Neural progenitor cell (in vitro differentiated cells): ENCODE results near the gene ZAP70. TPM values are rescaled to one million over a fixed set of nuclear protein-coding genes. Genes with fewer than 3 reads are reported as not detected.

Experiments used
- DNase-seq: peaks from one replicate; pipeline ENCODE4 v3.0.0-alpha.2; 2016; ENCODE audit warnings: low spot score
- H2AFZ ChIP-seq: fragments of 200-600 bp; sonication (generic); replicated peaks from 2 replicates; pipeline ENCODE4 v1.6.1; 2016; ENCODE audit warnings: antibody characterized with exemption
- H3F3A ChIP-seq: fragments of 200-600 bp; sonication (generic); 2 replicates; pipeline ENCODE4 v1.6.1; 2016; ENCODE audit warnings: antibody characterized with exemption, low read depth
- H3K27ac ChIP-seq: fragments of 200-600 bp; sonication (generic); 2 replicates; pipeline ENCODE4 v1.5.1; 2016; ENCODE audit warnings: mild to moderate bottlenecking
- H3K27me3 ChIP-seq: fragments of 200-600 bp; sonication (generic); 2 replicates; pipeline ENCODE4 v1.6.1; 2016; ENCODE audit warnings: mild to moderate bottlenecking, moderate library complexity
- H3K36me3 ChIP-seq: fragments of 200-600 bp; sonication (generic); 2 replicates; pipeline ENCODE4 v1.5.1; 2016
- H3K4me1 ChIP-seq: fragments of 200-600 bp; sonication (generic); 2 replicates; pipeline ENCODE4 v1.6.1; 2016; ENCODE audit warnings: mixed run types
- H3K4me2 ChIP-seq: fragments of 200-600 bp; sonication (generic); 2 replicates; pipeline ENCODE4 v1.6.1; 2016
- H3K4me3 ChIP-seq: fragments of 200-600 bp; sonication (generic); 2 replicates; pipeline ENCODE4 v1.5.1; 2016
- H3K79me2 ChIP-seq: fragments of 200-600 bp; sonication (generic); 2 replicates; pipeline ENCODE4 v1.6.1; 2016; ENCODE audit warnings: low read depth
- H3K9ac ChIP-seq: fragments of 200-600 bp; sonication (generic); 2 replicates; pipeline ENCODE4 v1.6.1; 2016
- H3K9me3 ChIP-seq: fragments of 200-600 bp; sonication (generic); 2 replicates; pipeline ENCODE4 v1.5.1; 2016; ENCODE audit warnings: low read depth
- H4K20me1 ChIP-seq: fragments of 200-600 bp; sonication (generic); 2 replicates; pipeline ENCODE4 v1.6.1; 2016; ENCODE audit warnings: low read depth
- H3K27ac Mint-ChIP-seq: 3 replicates; pipeline ENCODE4 v1.8.0; 2021; ENCODE audit warnings: mixed read lengths
- H3K27me3 Mint-ChIP-seq: 2 replicates; pipeline ENCODE4 v1.8.0; 2022; ENCODE audit warnings: low read depth, mild to moderate bottlenecking, inconsistent platforms, moderate library complexity, mixed read lengths; ENCODE audit not compliant: insufficient read depth
- H3K36me3 Mint-ChIP-seq: 3 replicates; pipeline ENCODE4 v1.8.0; 2021; ENCODE audit warnings: mixed read lengths
- H3K4me1 Mint-ChIP-seq: 3 replicates; pipeline ENCODE4 v1.8.0; 2021; ENCODE audit warnings: mixed read lengths
- H3K4me3 Mint-ChIP-seq: 3 replicates; pipeline ENCODE4 v1.8.0; 2021; ENCODE audit warnings: mild to moderate bottlenecking, moderate library complexity, mixed read lengths
- H3K9me3 Mint-ChIP-seq: 3 replicates; pipeline ENCODE4 v1.8.0; 2020; ENCODE audit warnings: mixed read lengths
- EZH2 ChIP-seq: fragments of 200-600 bp; sonication (generic); IDR thresholded peaks from 2 replicates; pipeline ENCODE4 v1.6.1; 2017; ENCODE audit warnings: antibody characterized with exemption, mild to moderate bottlenecking, moderate library complexity
- EZH2phosphoT487 ChIP-seq: fragments of 200-600 bp; sonication (generic); IDR thresholded peaks from 2 replicates; pipeline ENCODE4 v1.6.1; 2017; ENCODE audit warnings: antibody characterized with exemption
- total RNA-seq: library from RNA; depleted of rRNA; stranded (reverse); fragments of >200 nt; gene quantifications from 2 replicates; pipeline ENCODE4 v1.2.3, GENCODE V29; 2015; ENCODE audit warnings: low replicate concordance
- TF ChIP-seq, protein P1 (sequence below): fragments of 200-600 bp; sonication (generic); IDR thresholded peaks from 2 replicates; pipeline ENCODE4 v1.5.1; 2017; ENCODE audit warnings: antibody characterized with exemption, mild to moderate bottlenecking

The ZAP70 gene
- total RNA-seq, 1 donor from 2014 or later: not detected

DNA sequence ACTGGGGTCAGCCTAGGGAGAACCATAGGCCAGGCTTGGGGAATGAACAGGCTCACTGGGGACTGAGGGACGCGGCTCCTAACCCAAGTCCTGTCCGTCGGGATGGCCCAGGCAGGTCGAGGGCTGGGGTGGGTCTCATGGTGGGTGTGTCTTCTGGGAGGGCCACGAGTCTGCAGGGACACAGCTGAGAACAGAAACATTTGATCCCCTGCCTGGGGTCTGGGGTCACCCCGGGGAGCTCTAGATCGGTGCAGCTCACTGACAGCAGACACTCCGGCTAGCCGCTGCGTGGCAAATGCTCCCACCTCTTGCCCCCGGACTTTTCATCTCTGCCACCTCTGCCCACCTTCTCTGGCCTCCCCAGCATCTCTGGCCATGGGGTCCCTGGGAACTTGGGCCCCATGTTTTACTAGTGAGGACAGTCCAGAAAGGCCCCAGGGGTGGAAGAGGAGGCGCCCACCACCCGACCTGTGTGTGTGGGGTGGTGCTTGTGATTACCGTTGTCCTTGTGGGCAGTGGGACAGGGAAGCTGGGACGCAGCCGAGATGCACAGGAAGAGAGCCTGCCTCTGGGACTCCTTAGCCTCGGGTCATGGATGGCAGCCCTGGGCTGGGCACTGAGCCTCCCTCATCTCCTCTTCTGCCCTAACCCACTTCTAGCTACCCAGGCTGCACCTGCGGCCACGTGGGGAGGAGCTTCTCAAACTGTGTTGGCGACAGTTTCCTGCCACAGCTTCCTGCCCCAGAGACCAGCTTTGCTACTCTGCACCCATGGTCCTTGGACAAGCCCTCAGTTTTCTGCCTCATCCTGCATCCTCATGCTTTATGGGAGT is 4.9 kb downstream of the ZAP70 start:
- DNase-seq: no peak
- no peaks in the 10 kb centered on the region for H3K79me2 ChIP-seq
- Mint-ChIP-seq H3K4me1 (peaks cover 15% of the 10 kb centered on the region), H3K9me3 (no peaks in the 10 kb centered on the region), H3K27ac (peak overlapping the region; percentile 12), H3K27me3 (peaks cover 2% of the 10 kb centered on the region), H3K36me3 (no peaks in the 10 kb centered on the region), H3K4me3 (no peak overlapping the region)
- H3K4me2 ChIP-seq: no peak overlapping the region
- no peaks in the 10 kb centered on the region for H3K36me3 ChIP-seq
- no peaks in the 10 kb centered on the region for H3K9me3 ChIP-seq
- H3K27ac ChIP-seq: no peak overlapping the region
- H3K27me3 ChIP-seq: no peaks in the 10 kb centered on the region
- no peak overlapping the region for H3K9ac ChIP-seq
- TF ChIP-seq, protein P1, sequence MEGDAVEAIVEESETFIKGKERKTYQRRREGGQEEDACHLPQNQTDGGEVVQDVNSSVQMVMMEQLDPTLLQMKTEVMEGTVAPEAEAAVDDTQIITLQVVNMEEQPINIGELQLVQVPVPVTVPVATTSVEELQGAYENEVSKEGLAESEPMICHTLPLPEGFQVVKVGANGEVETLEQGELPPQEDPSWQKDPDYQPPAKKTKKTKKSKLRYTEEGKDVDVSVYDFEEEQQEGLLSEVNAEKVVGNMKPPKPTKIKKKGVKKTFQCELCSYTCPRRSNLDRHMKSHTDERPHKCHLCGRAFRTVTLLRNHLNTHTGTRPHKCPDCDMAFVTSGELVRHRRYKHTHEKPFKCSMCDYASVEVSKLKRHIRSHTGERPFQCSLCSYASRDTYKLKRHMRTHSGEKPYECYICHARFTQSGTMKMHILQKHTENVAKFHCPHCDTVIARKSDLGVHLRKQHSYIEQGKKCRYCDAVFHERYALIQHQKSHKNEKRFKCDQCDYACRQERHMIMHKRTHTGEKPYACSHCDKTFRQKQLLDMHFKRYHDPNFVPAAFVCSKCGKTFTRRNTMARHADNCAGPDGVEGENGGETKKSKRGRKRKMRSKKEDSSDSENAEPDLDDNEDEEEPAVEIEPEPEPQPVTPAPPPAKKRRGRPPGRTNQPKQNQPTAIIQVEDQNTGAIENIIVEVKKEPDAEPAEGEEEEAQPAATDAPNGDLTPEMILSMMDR: no peak
- no peak for TF ChIP-seq EZH2phosphoT487
- TF ChIP-seq EZH2: no peak
- H3K4me3 ChIP-seq: no peak overlapping the region
- no peaks in the 10 kb centered on the region for H3F3A ChIP-seq
- no peak overlapping the region for H2AFZ ChIP-seq
- no peaks in the 10 kb centered on the region for H3K4me1 ChIP-seq
- H4K20me1 ChIP-seq: no peaks in the 10 kb centered on the region

DNA sequence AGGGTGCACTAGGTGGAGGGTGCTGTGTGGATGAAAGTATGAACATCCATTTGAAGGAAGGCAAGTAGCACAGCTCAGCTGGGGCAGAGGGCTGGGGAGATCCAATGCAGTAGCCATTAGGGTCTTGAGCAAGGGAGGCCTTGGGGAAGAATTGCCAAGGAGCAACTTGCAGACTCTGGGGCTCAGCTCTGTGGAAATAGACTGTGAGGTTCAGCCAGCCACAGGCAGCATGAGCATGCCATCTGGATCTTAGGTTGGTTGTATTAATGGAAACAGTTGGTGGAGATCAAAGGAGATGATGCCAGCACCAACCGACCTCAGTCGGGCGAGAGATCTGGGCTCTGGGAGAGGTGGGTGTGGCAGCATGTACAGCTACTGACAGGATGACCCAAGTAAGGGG is 5.6 kb downstream of the ZAP70 start:
- Mint-ChIP-seq H3K4me1 (peaks cover 13% of the 10 kb centered on the region), H3K27me3 (peaks cover under 1% of the 10 kb centered on the region), H3K27ac (no peak overlapping the region), H3K36me3 (no peaks in the 10 kb centered on the region), H3K4me3 (no peak overlapping the region), H3K9me3 (no peaks in the 10 kb centered on the region)
- H4K20me1 ChIP-seq: no peaks in the 10 kb centered on the region
- no peak for DNase-seq
- H3K79me2 ChIP-seq: no peaks in the 10 kb centered on the region
- no peak overlapping the region for H3K9ac ChIP-seq
- no peaks in the 10 kb centered on the region for H3K9me3 ChIP-seq
- no peaks in the 10 kb centered on the region for H3K27me3 ChIP-seq
- H3K4me2 ChIP-seq: no peak overlapping the region
- no peaks in the 10 kb centered on the region for H3K36me3 ChIP-seq
- no peak overlapping the region for H2AFZ ChIP-seq
- H3K27ac ChIP-seq: no peak overlapping the region
- no peak for TF ChIP-seq EZH2phosphoT487
- TF ChIP-seq EZH2: no peak
- TF ChIP-seq, protein P1: no peak
- H3F3A ChIP-seq: no peaks in the 10 kb centered on the region
- no peaks in the 10 kb centered on the region for H3K4me1 ChIP-seq
- no peak overlapping the region for H3K4me3 ChIP-seq

DNA sequence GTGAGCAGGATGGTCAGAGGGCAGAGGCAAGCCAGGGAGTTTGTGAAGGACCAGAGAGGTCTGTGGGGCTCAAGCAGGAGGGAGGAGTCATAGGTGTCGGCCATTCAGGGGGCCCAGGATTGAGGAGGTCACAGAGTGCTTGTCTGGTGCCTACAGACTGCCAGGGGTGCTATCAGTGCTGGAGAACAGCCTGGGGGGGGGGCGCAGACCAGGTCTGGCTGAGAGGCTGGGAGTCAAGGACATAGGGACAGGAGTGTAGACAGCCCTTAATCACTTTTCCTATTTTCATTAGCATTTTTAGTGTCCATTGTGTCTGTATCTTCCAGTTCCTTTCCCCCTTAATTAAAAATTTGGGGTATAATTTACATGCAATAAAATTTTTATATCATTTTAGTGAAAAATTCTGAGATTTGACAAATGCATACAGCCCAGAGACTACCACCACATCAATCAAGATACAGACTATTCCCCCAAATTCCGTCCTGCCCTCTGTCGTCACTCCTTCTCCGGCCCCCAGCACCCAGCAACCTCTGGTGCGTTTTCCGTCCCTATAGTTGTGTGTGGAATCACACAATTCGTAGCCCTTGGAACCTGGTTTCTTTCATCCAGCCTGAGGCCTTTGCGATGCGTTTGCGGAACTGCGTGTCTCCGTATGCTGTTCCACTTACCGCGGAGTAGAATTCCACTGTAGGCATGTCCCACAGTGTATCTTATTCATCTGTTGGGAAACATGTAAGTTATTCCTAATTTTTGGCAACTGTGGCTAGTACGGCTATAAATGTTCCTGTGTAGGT is 6.2 kb downstream of the ZAP70 start:
- Mint-ChIP-seq H3K4me3 (no peak overlapping the region), H3K9me3 (no peaks in the 10 kb centered on the region), H3K27me3 (no peaks in the 10 kb centered on the region), H3K36me3 (no peaks in the 10 kb centered on the region), H3K4me1 (peaks cover 13% of the 10 kb centered on the region), H3K27ac (no peak overlapping the region)
- Histone ChIP-seq H4K20me1 (no peaks in the 10 kb centered on the region), H3K27ac (no peak overlapping the region), H3K9me3 (no peaks in the 10 kb centered on the region), H3K9ac (no peak overlapping the region), H3K79me2 (no peaks in the 10 kb centered on the region), H3K4me3 (no peak overlapping the region), H3K27me3 (no peaks in the 10 kb centered on the region), H2AFZ (no peak overlapping the region), H3K4me2 (no peak overlapping the region), H3F3A (no peaks in the 10 kb centered on the region), H3K4me1 (no peaks in the 10 kb centered on the region), H3K36me3 (no peaks in the 10 kb centered on the region)
- DNase-seq: no peak
- TF ChIP-seq EZH2: no peak
- TF ChIP-seq, protein P1: no peak
- TF ChIP-seq EZH2phosphoT487: no peak
